HG03354 (cell line): Measurements from ENCODE around the gene COL9A2.
"Not testable (repeated sequence)": the region's sequence is repeated elsewhere in the genome, so short reads cannot be mapped to it uniquely, and the experiment has no call there.

Experiments
- ATAC-seq: cut with Tn5 transposase; IDR thresholded peaks from one replicate; pipeline ENCODE4 v1.9.1; 2021; ENCODE audit warnings: mild to moderate bottlenecking; ENCODE audit not compliant: unreplicated experiment, poor library complexity, severe bottlenecking

The COL9A2 gene

DNA sequence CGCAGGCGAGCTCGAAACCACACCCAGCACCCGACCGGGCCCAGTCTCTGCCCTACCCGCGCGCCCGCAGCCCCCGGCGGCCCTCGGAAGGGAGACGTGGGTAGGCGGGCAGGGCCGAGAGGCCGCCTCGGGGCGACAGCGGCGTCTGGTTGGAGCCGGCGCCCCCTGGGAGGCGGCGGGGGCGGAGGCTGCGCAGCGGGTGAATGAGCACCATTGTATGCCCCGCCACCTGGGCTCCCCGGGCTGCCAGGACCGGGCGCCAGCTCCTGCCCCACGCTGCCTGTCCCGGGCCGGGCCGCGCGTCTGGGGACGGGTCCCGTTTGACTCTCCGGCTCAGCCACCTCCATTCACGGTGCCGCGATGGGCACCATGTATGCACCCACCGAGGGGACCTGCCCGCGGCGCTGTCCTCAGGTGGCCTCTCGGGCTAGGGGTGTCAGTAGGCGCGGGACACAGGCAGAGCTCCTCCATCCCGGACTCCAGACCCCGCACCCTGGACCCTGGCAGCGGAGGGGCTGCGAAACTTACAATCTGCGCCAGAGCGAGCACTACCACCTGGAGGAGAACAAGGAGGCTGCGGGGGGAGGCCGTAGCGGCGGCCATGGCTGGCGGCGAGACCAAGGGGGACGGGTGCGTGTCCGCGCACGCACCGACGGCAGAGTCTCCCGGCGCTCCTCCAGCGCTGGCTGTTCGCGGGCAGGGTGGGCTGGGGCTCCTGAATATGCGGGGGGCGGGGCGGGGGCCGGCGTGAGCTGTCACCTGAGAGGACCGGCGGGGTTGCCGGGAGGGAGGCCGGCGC, at the start of gene COL9A2:
COL9A2 (minus strand) TSS at position 692 of the 799 bp plus-strand sequence; CDS start at position 603, 89 bp downstream.
- ATAC-seq: no peak

GRCh38 chr1:40363721-40364120, 46.6 kb upstream of the COL9A2 start:
- peak; percentile 90 for ATAC-seq

DNA sequence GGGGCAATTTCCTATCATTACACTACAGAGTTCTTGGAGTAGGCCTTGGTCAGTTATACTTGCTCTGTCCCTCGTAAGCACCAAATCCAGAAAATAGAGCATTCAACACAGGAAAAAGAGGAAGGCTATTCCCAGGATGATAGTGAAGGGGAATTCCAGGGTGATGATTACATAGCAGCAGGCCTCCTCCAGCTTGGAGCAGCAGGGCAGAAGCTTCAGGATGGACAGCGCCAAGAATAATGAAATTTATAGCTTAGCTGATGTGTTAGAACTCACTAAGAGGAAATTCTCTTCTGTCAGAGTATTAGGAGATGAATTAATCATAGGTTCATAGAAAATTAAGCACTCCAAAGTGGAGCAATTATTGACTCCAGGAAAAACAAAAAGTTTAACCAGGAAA, 45.6 kb upstream of the COL9A2 start:
- no peak for ATAC-seq

DNA sequence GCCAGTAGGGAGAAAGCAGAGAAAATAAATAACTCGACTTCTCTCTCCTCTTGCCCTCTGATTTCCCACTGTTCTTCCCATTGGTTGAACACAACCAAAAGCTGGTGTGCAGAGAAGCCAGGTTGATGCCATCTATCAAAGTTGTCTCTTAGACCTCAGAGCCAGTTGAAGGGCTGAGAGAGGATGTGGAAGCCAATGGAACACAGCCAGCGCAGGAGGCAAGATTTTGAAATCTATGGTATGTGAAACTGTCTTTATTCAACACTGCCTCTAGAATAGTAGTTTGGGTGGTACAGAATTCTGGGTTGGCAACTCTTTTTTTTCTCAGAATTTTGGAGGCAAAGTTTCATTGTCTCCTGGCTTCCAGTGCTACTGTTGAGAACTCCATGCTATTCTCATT, 45.1 kb upstream of the COL9A2 start:
- no peak for ATAC-seq

DNA sequence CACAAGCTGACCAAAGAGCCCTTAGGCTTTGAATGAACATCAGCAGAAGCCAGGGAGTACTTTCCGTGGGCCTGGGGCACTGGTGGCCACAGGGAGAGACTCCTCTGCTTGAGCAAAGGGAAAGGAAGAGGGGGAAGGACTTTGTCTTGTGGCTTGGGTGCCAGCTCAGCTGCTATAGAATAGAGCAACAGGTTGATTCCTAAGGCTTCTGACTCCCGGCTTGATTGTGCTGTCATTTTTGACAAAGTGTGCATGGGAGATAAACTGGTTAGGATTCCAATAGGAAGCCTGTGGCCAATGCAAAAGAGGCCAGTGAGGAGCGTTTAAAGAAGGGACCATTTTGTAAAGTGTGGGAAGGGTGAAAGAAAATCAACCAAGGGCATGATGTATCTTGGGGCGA, 44.6 kb upstream of the COL9A2 start:
- no peak for ATAC-seq

DNA sequence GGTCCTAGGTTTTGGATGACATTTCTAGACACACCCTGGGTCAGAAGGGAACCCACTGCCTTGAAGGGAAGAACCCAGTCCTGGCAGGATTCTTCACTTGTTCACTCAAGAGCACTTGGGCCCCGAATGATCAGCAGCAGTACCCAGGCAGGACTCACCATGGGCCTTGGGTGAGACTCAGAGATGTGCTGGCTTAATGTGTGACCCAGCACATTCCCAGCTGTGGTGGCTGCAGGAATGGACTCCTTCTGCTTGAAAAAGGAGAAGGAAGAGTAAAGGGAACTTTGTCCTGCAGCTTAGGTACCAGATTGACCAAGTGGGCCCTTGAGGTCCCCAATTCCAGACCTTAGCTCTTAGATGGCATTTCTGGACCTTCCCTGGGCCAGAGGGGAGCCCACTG, 44.1 kb upstream of the COL9A2 start:
- no peak for ATAC-seq

DNA sequence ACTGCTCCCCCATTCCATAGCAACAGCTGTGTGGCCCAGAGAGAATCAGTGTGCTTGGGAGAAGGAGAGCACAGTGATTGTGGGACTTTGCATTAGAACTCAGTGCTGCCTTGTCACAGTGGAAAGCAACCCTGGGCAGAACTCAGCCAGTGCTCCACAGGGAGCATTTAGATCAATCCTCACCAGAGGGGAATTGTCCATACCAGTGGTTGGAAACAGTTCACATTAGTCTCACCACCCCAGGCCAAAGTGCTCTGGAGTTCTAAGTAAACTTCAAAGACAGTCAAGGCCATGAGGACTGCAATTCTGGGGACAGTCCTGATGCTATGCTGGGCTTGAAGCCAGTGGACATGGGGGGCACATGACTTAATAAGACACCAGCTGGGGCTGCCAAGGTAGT, 43.5 kb upstream of the COL9A2 start:
- ATAC-seq: no peak

DNA sequence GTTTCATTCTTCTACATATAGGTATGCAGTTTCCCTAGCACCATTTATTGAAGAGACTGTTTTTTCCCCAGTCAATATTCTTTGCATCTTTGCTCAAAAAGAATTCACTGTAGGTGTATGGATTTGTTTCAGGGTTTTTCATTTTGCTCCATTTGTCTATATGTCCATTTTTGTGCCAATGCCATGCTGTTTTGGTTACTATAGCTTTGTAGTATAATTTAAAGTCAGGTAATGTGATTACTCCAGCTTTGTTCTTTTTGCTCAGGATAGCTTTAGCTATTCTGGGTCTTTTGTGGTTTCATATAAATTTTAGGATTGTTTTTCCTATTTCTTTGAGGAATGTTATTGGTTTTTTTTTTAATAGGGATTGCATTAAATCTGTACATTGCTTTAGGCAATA, 40.5 kb upstream of the COL9A2 start:
- no peak for ATAC-seq

- no peak for ATAC-seq
Measured at GRCh38 chr1:40353082-40353481, 36.0 kb upstream of the COL9A2 start.

DNA sequence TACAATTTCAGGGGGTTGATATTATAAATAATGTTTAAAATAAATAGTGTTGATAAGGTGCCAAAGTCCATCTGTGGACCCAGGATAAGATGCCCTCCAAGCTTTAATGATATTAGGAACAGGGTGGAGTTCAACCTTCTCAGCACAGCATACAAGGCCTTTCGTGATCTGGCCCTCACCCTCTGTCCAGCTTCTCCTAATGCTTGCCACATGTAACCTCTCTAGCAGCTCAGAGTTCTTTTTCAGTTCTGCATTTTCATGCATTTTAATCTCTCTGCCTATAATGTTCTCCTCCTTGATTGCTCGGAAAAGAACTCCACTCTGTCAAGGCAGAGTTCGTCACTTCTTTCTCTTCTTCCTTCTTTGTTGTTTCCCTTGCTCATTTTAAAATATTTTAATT, 35.0 kb upstream of the COL9A2 start:
- no peak for ATAC-seq

DNA sequence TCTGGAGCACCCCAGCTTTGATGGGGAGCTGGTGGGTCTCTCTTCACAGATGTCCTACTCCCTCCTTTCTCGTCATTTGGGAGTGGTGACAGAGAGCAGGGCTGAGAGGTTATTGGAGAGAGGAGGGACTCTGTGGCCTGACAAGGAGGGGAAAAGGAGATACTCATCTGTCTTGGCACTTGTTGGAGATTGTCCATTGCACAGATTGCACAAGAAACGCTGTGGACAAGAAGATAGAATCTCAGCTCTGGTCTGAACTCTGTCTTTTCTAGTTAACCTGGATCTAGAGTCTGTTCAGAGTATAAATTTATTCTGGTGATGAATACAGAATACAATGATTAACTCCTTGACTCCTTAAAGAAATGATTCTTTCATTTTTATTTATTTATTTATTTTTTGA, 34.0 kb upstream of the COL9A2 start:
- no peak for ATAC-seq

- ATAC-seq: no peak
Measured at GRCh38 chr1:40350391-40350790, 33.3 kb upstream of the COL9A2 start.

DNA sequence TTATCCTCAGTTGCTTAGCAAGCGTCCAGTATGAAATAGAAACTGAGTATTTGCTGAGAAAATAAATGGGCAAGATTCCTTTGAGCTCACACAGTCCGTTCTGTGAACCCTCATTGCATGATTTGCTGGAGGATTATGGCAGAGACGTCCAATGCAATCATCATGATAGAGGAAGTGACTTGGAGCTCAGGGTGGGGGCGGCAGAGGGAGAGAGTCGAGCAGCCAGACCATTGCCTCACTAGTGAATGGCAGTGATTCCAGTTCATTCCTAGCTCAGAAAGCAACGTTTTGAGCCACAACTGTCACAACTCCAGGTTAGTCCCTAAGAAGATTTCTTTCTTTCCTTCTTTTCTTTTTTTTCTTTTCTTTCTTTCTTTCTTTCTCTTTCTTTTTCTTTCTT, 27.5 kb upstream of the COL9A2 start:
- no peak for ATAC-seq

DNA sequence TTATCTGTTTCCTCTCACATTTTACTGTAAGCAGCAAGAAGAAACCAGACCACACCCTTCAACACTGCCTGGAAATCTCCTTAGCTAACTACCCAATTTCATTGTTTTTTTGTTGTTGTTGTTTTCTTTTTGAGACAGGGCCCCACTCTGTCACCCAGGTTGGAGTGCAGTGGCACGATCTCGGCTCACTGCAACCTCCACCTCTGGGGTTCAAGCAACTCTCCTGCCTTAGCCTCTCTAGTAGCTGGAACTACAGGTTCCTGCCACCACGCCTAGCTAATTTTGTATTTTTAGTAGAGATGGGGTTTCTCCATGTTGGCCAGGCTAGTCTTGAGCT, 25.3 kb upstream of the COL9A2 start:
- ATAC-seq: not testable (repeated sequence)

- ATAC-seq: no peak
Measured at GRCh38 chr1:40341491-40342380, 24.6 kb upstream of the COL9A2 start.

DNA sequence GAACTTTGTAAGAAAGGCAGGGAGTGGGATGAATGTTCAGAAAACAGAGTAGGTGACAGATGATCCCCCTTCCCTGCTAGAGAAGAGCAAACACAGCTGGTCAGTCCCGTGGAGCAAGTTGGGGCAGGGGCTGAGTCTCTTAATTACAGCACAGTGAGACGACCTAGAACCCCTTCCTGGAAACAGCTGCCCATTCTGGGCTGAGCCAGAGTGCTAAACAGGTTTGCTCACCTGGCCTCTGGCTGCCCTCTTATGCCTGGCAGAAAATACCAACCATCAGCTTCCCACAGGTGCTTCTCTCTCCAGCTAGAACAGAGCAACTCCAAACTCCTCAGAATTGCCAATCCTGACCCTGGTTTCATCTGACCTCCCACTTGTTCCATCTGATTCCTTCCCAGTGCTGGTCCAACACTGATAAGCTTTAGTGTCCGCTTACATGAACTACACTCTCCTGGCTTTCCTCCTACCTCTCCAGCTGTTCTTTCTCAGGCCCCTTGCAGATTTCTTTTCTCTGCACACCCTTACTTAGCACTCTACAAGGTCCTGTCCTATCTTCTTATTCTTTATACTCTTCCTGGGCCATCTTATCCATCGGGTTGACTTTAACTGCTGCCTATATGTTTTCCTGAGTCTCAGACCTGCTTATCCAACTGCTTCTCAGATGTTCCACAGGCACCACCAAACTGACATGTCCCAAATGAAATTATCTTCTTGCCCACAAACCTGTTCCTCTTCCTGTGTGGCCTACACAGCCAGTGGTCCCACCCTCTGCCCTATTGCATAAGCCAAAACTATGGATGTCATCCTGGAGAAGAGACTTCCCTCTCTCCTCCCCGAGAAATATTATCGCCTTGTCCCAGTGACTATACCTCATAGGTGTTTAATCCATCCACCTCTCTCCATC, 22.6 kb upstream of the COL9A2 start:
- ATAC-seq: no peak

GRCh38 chr1:40338745-40339419, 21.8 kb upstream of the COL9A2 start:
- peak; percentile 55 for ATAC-seq

DNA sequence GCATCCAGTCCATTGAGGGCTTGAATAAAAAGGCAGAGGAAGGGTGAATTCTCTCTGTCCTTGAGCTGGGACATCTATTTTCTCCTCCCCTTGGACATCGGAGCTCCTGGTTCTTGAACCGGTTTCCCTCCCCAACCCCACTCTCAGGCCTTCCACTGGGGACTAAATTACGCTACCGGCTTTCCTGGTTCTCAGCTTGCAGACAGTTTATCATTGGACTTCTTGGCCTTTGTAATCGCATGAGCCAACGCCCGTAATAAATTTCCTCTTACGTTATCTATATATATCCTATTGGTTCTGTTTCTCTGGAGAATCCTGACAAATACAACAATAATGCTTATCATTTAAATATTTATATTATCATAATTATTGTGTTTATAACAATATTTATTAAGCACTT, 20.4 kb upstream of the COL9A2 start:
- ATAC-seq: no peak

- no peak for ATAC-seq
Measured at GRCh38 chr1:40332695-40333094, 15.6 kb upstream of the COL9A2 start.

GRCh38 chr1:40331403-40331802, 14.3 kb upstream of the COL9A2 start:
- not testable (repeated sequence) for ATAC-seq
